ENCODE measurements around the gene MCF2L.
A peak's percentile ranks its signal among the peaks of the same experiment; 100 is the strongest.

Gene MCF2L

DNA sequence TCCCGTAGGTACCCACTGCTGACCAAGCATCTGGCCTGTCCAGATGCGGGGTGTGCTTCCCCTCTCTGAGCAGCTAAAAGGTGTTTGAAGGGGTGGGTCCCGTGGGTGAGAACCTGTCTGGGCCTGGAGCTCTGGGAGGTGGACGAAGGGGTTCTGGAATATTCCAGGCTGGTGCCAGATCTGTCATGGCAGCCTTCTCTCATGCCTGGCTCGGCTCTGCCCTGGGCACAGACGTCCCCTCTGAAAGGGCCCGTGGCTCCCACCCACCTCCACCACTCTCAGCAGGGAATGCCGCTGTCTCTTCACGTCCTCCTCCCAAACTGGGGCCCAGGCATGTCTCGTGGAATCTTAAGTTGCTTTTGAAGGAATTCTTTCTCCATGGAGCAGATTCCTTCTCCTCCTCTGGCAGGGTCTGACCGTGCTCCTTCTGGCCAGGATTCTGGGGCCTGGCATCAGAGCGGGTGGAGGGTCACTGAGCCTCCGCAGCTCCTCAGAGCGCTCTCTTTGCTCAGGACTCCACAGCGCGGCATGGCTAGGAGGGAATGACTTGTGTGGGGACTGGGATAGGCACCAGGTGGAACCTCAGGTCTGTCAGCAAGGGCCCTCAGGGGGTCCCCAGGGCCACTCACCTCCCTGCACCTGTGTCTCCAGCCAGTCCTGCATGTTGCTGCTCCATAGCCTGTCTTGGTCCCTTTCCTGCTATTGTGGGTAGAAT is 5.9 kb upstream of the MCF2L start:
- no peak for DNase-seq

DNA sequence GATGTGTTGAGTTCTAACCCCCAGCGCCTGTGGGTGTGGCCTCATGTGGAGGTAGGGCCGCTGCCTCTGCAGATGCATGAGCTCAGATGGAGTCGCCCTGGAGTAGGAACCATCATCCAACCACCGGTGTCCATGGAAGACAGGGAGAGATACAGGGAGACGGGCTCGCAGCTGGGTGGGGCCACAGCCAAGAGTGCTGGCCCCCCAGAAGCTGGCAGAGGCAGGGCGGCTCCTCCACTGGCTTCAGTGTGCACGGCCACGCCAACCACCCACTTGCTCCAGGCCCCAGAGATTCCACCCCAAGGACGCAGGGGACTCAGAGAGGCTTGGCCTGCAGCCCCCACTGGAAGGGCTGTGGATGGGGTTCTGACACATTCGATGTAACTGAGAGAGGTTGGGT is 5.4 kb upstream of the MCF2L start:
- no peak for DNase-seq

DNA sequence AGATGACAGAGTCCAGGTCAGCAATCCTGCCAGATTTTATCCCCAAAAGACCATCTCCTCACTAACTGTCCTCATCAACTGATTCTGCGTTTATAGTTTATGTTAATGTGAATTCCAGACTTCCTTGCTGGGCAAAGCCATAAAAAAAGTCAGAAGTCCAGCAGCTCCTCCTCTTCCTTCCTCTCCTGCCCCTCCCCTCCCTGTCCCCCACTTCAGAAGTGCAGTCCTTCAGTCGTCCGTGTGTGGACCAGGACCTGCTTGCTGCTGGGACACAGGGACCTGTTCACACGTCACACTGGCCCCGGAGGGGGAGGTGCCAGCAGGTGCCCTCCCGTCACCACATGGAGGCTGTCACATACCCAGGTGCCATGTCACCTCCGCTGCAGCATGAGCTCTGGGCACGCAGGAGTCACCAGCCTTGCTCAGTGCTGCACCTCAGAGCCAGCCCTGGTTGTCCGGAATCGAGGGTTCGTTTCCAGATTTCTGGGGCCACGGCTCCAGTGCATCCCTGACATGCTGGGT is 4.0 kb upstream of the MCF2L start:
- DNase-seq: no peak

DNA sequence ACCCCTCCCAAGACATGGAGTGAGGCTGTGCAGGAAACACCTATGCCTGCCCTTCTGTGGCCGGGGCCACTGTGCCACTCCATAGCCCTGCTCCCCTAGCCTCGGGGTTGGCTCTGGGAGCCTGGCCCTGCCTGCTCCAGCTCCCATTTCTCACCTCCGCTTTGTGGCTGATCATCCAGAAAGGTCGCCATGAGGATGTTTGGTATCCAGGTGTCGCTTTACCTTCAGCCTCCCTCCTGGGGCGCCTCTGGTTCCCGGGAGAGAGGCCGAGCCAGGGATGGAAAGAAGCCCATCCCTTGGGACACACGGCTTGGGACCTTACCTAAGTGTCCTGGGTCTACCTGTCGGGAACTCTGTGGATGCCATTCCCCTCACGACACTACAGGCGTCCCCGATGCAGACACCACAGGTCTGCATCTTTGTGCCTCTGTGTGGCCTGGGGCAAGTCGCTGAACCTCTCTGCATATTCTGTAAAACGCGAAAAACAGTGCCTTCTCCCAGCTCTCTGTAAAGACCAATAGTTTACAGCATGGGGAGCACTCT is 3.4 kb upstream of the MCF2L start:
- no peak for DNase-seq

DNA sequence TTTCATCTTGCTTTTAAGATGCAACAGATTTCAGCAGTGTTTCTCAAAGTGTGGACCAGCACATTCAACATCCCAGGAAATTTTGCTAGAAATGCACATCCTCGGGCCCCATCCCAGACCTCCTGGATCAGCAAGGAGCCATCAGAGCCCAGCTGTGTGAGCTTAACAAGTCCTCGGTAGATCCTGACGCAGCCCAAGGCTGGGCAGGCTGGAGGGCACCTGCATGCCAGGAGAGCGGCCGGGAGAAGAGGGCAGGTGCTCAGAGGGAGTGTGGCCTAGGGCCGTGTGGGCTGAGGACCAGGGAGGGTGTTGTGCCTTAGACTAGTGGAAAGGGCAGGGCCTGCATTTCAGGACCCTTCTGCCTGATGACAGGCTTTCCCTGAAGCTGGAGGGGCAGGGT is 2.2 kb upstream of the MCF2L start:
- no peak for DNase-seq

DNA sequence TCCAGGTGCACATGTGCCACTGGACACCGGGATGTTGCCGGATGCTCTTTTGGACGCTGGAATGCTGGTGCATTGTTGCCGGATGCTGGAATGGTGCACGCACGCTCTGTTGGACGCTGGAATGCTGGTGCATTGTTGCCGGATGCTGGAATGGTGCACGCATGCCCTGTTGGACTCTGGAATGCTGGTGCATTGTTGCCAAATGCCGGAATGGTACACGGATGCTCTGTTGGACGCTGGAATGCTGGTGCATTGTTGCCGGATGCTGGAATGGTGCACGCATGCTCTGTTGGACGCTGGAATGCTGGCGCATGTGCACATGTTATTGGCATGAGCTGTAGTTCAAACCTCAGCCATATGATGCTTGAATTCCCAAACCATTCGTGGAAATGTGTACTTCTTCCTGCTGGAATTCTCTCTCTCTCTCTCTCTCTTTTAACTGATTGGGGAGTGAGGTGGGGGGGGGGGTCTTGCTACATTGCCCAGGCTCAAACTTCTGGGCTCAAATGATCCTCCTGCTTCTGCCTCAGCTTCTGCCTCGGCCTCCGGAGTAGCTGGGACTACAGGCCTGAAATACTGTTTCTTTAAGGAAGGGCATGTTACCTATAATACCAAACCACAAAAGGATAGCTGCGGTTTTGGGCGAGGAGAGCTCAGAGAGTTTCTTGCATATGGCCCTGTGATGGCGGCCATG is 1.2 kb upstream of the MCF2L start:
- no peak for DNase-seq

DNA sequence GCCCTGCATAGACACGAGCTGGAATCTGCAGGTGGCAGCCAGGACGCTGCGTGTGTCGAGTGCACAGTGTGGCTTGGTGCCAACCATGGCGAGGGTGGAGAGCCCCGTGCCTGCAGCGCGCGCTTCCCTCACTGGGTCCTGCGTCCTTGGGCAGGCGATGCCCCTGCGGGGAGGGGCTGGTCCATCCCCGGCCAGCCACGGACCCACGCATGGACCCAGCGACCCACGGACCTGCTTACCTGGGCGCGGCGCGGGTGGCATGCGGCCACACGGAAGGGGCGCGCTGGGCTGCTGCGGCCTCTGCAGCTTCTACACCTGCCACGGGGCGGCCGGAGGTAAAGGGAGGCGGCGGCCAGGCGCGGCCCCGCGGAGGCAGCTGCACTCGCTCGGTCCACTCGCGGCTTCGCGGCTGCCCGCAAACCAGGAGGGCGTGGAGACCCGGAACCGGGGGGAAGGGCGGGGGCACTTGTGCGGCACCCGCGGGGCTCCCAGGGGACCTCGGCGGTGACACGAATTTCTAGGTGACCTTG is 569 bp upstream of the MCF2L start:
- DNase-seq: no peak

DNA sequence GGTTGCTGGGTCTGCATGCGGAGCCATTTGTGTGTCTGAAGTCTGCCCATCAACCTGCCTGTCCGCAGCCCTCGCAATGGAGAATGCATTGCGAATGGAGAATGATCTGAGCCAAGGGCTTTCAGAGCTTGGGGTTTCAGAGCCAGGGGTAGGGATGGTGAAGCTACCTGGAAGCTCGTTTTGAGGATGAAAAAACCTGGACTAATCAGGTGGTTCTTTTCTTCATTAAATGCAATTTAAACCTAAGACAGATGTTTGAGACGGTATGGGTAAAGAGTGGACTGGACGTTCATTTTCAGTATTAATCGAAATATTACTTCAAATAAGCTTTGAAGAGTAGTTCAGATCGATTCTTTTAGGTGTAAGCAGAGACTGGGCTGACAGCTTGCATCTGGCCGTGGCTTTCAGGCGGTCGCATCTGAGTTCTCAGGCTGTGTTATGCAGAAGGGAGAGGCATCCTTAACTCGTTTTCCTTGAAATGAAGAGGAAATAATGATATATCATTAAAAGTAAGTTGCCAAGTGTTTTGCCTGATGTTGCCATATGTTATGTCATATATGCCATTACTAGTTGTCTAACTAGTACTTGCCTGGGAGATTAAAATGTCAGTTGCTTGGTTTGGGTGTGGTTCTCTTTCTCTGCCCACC is 801 bp downstream of the MCF2L start:
- DNase-seq: no peak

DNA sequence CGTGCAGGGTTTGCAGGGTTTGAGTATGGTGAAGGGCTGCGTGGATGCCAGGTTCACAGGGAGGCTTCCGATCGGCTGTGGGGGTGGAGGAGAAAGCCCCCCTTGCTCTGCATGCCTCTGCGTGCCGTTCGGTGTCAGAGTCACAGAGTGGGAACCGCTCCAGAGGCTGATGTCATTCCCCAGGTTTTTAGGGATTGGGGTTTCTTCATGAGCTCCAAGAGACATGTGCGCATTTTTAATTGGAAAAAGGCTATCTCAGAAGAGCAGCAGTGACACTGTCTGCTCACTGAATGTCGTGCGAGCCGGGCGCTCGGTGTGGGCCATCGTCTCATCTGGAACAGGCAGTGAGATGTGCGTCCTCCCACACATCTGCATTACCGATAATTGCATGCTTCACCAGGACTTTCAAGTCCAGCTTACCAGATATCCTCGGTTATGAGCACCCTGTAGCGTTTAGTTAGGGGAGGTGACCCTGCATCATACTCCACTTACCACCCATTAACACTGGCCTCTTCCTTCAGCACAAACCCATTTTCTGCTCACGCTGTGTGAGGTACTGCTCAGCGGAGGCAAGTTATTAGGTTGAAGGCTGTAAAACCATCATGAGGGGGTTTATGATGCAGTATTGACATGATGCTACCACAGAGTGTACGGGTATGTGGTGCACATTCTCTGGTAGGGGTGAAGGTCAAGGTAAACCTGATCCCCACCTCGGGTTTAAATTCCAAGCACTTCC is 1.7 kb downstream of the MCF2L start:
- no peak for DNase-seq

DNA sequence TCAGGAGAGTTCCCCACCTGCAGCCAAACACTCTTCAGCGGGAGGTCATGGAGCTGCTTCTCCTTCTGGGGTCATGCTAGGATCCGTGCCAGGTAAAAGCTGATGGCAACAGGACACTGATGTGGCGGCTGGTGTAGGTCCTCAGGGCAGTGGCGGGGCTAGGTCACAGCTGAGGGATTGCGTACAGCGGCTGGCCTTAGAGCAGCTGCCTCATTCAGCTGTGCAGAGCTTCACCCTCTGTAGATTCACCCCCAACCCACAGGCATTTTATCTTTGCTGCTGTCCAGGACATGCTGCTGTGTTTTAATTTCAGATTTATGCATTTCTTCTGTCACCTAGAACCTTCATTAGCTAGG is 2.3 kb downstream of the MCF2L start:
- DNase-seq: no peak

DNA sequence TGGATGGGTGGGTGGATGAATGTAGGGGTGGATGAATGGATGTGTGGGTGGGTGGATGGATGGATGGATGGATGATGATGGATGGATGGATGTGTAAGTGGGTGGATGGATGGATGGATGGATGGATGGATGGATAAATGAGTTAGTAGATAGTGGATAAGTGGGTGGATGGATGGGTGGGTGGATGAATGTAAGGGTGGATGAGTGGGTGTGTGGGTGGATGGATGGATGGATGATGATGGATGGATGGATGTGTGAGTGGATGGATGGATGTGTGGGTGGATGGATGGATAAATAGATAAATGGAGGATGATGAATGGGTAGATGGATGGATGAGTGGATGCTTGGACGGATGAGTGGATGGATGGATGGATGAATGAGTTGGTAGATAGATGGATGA is 3.2 kb downstream of the MCF2L start:
- DNase-seq: no peak

DNA sequence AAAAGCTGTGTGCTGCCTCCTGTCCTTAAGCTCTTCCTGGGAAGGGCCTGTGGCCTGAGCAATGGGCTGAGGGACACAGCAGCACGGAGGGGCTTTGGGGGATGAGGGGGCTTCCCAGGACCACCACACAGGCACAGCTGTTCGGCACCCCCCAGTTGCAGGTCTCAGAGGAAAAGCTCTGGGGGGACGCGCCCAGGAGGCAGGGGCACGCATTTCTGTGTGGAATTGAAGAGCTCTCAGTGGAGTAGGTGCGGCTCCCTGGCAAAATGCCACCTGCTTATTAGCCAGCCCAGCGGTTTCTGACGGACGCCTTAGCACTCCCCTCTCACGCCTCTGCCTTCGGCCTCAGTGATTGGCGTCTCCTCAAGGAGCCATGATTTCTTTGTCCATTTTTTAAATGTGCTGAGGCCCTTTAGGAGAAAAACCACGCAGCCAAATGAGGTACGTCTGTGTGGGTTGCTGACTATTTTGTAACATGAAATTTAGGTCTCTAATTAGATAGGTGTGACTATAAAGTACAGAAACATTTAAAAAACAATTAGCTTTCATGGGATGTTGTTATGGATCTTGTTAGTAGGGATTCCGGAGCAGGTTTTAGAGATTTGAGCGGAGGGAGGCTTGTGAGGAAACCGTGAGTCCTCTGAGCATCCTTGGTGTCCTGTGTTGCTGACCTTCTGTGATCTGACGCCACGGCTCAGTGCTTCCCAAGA is 4.0 kb downstream of the MCF2L start:
- DNase-seq: no peak

DNA sequence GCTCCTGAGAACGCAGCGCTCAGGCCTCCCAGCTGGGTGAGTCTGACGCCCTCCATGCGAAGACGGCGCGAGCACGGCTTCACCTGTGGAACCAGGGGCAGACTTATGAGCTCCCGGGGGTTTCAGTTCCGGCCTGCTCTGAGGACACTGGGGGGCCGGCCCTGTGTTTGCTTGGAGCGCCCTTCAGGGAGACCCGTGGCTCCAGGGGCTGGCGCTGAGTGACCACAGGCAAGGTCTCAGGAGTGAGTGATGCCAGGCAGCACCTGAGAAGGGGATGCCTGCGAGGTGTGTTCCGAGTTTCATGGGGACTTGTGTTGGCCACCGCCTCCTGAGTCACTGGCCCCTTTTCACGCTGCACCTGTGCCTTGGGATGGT is 4.5 kb downstream of the MCF2L start:
- no peak for DNase-seq

DNA sequence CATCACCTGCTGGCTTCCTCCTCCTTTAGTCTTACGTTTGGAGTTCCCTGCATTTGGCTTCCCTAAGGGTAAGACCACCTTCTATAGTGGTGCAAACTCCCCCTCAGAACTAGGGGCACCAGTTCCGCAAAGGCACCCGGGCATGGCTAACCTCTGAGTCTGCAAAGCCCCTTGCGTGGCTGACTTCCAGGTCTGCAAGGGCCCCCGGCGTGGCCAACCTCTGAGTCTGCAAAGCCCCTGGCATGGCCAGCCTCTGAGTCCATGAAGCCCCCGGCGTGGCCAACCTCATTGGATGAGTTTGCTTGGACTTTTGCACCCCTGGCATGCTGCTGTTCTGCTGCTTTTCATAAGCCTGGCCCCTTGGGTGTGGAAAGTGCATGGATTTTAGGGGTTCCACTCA is 5.1 kb downstream of the MCF2L start:
- DNase-seq: no peak

DNA sequence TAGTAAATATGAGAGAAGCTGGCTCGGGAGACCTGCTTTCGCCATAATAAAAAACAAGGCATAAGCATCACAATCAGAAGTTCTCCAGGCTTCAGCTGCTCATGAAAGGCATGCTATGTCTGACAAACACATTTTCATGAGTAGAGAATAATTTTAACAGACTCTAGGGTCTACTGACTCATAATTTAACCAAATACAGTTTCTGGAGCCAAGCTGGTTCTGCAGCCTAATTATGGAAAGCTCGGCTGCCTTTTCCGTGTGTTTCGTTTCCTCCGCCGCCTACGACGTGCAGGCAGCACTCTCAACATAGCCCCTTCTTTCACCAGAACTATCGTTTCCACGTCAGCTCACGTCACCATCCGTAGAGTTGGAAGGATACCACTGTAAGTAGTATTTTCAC is 5.7 kb downstream of the MCF2L start:
- DNase-seq: no peak

DNA sequence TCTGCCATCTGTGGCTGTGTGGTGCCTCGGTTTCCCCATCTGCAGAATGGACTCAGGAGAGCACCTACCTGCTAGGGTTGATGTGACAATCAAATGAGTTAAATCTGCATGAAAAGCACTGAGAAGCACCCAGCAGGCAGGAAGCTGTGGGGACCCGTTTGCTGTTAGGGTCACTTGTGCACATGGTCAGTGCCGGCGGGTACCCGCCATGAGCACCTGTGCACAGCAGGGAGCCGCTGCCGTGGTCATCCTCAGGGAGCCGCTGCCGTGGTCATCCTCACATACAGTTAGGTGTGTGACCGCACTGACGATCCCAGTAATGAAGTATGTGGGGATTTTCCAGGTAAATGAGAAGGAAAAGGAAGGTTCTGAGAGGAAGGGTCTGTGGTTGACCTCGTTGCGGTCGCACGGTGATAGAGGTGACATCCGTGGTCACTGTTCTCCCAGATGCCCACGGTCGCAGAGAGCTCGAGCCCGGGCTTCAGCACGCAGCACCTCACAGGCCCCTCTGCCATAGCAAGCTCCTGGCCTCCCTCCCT is 6.5 kb downstream of the MCF2L start:
- no peak for DNase-seq

DNA sequence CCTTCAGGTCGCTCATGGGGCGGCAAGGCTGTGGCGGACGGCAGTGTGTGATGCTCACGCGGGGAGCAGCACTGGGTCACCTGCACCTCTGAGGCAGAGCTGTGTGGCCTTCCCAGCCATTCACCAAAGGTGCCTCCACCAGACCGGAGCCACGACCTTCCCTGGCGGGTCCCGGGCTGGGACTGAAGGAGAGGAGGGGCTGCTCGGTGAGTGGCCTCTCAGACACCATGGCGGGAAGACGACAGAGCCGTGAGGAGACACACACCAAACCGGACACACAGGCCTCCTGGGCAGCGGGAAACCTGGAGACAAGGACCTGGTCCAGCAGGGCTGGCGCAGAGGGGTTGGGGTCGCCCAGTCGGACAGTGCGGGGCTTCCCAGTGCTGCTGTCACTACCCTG is 7.5 kb downstream of the MCF2L start:
- no peak for DNase-seq

DNA sequence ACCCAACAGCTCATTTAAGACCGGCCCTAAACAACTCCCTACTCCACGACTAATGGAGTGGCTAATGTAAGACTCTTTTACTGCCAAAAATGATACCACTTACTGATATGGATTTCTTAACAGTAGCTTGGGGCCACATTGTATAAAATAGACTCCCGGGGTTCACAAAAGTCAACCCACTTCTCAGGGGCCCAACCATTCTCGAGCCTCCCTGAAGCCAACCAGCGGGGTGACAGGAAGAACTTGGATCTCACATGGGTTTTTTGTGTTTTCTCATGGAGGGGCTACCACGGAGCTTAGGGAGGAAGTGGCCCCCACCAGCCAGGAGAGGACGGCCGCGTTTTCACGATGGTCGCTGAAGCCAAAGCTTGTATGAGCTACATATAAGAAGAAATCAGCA is 8.1 kb downstream of the MCF2L start:
- no peak for DNase-seq

DNA sequence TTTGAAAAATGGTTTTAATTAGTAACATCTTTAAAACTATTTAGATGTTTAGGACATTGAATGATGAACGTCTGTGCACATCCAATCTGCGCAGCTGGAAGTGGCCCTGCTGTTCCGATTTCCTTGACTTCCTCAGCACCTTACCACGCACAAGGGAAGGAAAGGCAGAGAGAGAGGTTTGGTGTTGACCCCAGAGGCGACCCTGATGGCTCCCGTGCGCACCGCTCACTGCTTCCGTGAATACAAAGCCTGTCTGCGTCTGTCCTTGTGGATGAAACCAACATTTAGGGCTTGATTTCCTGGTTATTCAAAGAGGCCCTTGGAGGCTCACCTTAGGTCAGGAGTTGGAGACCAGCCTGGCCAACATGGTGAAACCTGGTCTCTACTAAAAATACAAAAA is 8.5 kb downstream of the MCF2L start:
- DNase-seq: no peak

DNA sequence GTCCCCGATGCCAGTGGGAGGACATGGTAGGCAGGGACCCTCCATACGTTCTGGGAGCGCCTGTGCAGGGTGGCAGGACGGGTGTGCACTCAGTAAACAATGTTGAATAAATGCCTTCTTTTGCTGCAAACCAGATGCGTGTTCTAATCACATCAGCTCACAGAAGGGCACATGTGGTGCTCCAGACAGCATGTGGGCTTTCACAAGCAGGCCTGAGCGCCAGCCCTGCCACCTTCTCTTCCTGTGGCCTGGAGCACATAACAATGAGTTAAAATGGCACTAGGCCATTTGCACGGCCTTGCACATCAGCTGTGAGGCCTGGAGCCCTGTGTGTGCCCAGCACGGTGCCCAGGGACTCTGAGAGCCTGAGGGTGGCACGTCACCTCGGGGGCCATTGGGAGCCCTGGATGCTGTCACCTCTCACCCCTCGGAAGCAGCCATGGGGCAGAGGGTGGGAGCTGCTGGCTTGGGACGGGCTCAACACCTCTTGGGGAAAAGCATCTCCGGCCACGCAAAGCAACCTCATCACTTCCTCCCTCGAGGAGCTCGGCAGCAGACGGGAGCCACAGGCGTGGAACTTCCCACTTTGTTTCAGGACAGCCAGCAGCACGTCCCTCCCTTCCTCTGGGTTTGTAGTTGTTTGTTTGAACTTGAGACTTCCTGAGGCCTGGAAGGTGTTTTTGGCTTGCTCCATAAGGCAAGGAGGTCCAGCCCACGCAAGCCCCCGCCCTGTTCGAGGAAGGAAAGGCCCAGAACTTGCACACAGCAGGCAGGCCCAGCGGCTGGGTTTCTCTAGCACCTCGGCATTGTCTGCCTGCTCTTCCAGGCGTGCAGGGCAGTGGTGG is 9.8 kb downstream of the MCF2L start:
- peak; percentile 43 to 44 for DNase-seq

DNA sequence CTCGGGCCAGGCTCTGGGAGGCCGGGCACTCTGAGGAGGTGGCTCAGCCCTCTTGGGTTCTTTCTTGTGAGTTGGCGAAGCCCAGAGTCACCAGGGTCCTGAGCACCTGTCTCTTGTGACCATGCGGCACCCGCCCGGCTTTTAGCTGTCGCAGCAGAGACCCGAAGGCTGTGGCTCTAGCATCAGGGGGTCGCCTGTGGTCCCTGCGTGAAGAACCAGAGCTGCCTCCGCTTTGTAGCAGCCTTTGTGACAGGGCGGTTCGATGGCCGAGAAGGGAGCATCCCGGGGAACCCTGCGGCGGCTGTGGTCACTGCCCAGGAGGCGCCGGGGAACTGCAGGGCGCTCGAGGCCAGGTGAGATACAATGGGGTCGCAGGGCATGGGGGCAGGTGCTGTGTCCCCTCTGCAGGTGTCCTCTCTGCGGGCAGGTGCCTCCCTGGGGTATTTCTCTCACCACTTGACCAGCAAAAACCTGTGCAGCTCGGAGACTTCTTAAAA is 10.4 kb downstream of the MCF2L start:
- no peak for DNase-seq
